Measurements from ENCODE around the gene GRAMD4. TPM values are rescaled to one million over a fixed set of nuclear protein-coding genes. Genes with fewer than 3 reads are reported as not detected.
A peak's percentile ranks its signal among the peaks of the same experiment; 100 is the strongest.

The GRAMD4 gene
- total and polyA plus RNA-seq, 4 experiments from 2014 or later, result 0.73 to 19.6 (median 11.6) TPM

- Mint-ChIP-seq H3K4me1 (peaks cover 18 to 33% (median 26%) of the 10 kb centered on the region in 4 donors), H3K27ac (peak overlapping the region in 1 of 7 donors; percentile 22), H3K4me3 (no peak overlapping the region), H3K36me3 (peaks cover 0 to 5% of the 10 kb centered on the region in 2 donors), H3K9me3 (no peaks in the 10 kb centered on the region), H3K27me3 (no peaks in the 10 kb centered on the region)
- H3K4me1 ChIP-seq (ENCODE audit: insufficient read depth, low read length), result peaks cover 31% of the 10 kb centered on the region
- no peak for DNase-seq
- no peaks in the 10 kb centered on the region for H3K9me3 ChIP-seq (ENCODE audit: control insufficient read depth in 1 of 2, low read length in 2 of 2)
- no peak overlapping the region for H3K27ac ChIP-seq (ENCODE audit: low read depth, low read length)
- intact Hi-C loops (cut with micrococcal nuclease), result no loop called here
- ChIA-PET POLR2A (ENCODE audit: partially characterized antibody) (no interaction called here), CTCF (ENCODE audit: partially characterized antibody) (no interaction called here)
- H3K36me3 ChIP-seq (ENCODE audit: insufficient read depth, low read length), result no peaks in the 10 kb centered on the region
- no peak overlapping the region for H3K4me3 ChIP-seq (ENCODE audit: low read length in 2 of 2)
- H3K27me3 ChIP-seq (ENCODE audit: insufficient read depth, low read length), result no peaks in the 10 kb centered on the region
Observed at GRCh38 chr22:46610356-46610755, 9.8 kb upstream of the GRAMD4 start.

- no peak for DNase-seq
- Mint-ChIP-seq H3K36me3 (peaks cover 0 to 5% of the 10 kb centered on the region in 2 donors), H3K9me3 (no peaks in the 10 kb centered on the region), H3K27ac (no peak overlapping the region), H3K4me1 (peaks cover 18 to 30% (median 26%) of the 10 kb centered on the region in 4 donors), H3K4me3 (no peak overlapping the region), H3K27me3 (no peaks in the 10 kb centered on the region)
- Histone ChIP-seq H3K4me3 (ENCODE audit: low read length in 2 of 2) (no peak overlapping the region), H3K27me3 (ENCODE audit: insufficient read depth, low read length) (no peaks in the 10 kb centered on the region), H3K27ac (ENCODE audit: low read depth, low read length) (no peak overlapping the region), H3K36me3 (ENCODE audit: insufficient read depth, low read length) (no peaks in the 10 kb centered on the region), H3K9me3 (ENCODE audit: control insufficient read depth in 1 of 2, low read length in 2 of 2) (no peaks in the 10 kb centered on the region), H3K4me1 (ENCODE audit: insufficient read depth, low read length) (peaks cover 32% of the 10 kb centered on the region)
- CTCF ChIA-PET (ENCODE audit: partially characterized antibody), result interaction anchor here (3.6 kb wide), 1 partner anchor 47 kb away, joined by 15 read pairs; no protein-coding TSS in a partner anchor
- POLR2A ChIA-PET (ENCODE audit: partially characterized antibody), result no interaction called here
- intact Hi-C loops (cut with micrococcal nuclease), result no loop called here
Observed at GRCh38 chr22:46611189-46611588, 9.0 kb upstream of the GRAMD4 start.

GRCh38 chr22:46612341-46612903, 7.8 kb upstream of the GRAMD4 start:
- Histone ChIP-seq H3K36me3 (ENCODE audit: insufficient read depth, low read length) (no peaks in the 10 kb centered on the region), H3K27ac (ENCODE audit: low read depth, low read length) (peak overlapping the region; percentile 44), H3K4me1 (ENCODE audit: insufficient read depth, low read length) (peaks cover 32% of the 10 kb centered on the region), H3K27me3 (ENCODE audit: insufficient read depth, low read length) (no peaks in the 10 kb centered on the region), H3K9me3 (ENCODE audit: control insufficient read depth in 1 of 2, low read length in 2 of 2) (no peaks in the 10 kb centered on the region), H3K4me3 (ENCODE audit: low read length in 2 of 2) (no peak overlapping the region)
- POLR2A ChIA-PET (ENCODE audit: partially characterized antibody), result interaction anchor here (1.0 to 1.2 kb wide), 2 partner anchors 37 to 139 kb away, joined by 3 read pairs; no protein-coding TSS in a partner anchor
- Mint-ChIP-seq H3K27me3 (no peaks in the 10 kb centered on the region), H3K9me3 (no peaks in the 10 kb centered on the region), H3K36me3 (peaks cover 0 to 5% of the 10 kb centered on the region in 2 donors), H3K4me1 (peaks cover 18 to 30% (median 26%) of the 10 kb centered on the region in 4 donors), H3K27ac (peak overlapping the region in 4 of 7 donors; percentile 32 to 93 (median 74)), H3K4me3 (peak overlapping the region; percentile 86 to 94 (median 90))
- DNase-seq, result no peak
- intact Hi-C loops (cut with micrococcal nuclease), result no loop called here
- CTCF ChIA-PET (ENCODE audit: partially characterized antibody), result interaction anchor here (3.6 kb wide), 1 partner anchor 49 kb away, joined by 15 read pairs; no protein-coding TSS in a partner anchor

GRCh38 chr22:46612904-46613605, 7.1 kb upstream of the GRAMD4 start:
- H3K4me1 Mint-ChIP-seq, result peaks cover 18 to 30% (median 25%) of the 10 kb centered on the region in 4 donors
- ChIA-PET CTCF (ENCODE audit: partially characterized antibody) (interaction anchor here (3.6 kb wide), 1 partner anchor 49 kb away, joined by 15 read pairs; no protein-coding TSS in a partner anchor), POLR2A (ENCODE audit: partially characterized antibody) (interaction anchor here (1.0 to 1.3 kb wide), 4 partner anchors 37 to 139 kb away, joined by 3 to 5 read pairs (median 3); no protein-coding TSS in a partner anchor)
- intact Hi-C loops (cut with micrococcal nuclease), result no loop called here
- Histone ChIP-seq H3K27me3 (ENCODE audit: insufficient read depth, low read length) (no peaks in the 10 kb centered on the region), H3K36me3 (ENCODE audit: insufficient read depth, low read length) (no peaks in the 10 kb centered on the region), H3K4me1 (ENCODE audit: insufficient read depth, low read length) (peaks cover 32% of the 10 kb centered on the region), H3K27ac (ENCODE audit: low read depth, low read length) (peak overlapping the region; percentile 44), H3K9me3 (ENCODE audit: control insufficient read depth in 1 of 2, low read length in 2 of 2) (no peaks in the 10 kb centered on the region), H3K4me3 (ENCODE audit: low read length in 2 of 2) (peak overlapping the region; percentile 30 to 58)
- no peaks in the 10 kb centered on the region for H3K27me3 Mint-ChIP-seq
- H3K9me3 Mint-ChIP-seq, result no peaks in the 10 kb centered on the region
- peaks cover 0 to 5% of the 10 kb centered on the region in 2 donors for H3K36me3 Mint-ChIP-seq
- peak overlapping the region; percentile 32 to 93 (median 87) for H3K27ac Mint-ChIP-seq
- H3K4me3 Mint-ChIP-seq, result peak overlapping the region; percentile 86 to 94 (median 90)
- DNase-seq, result peak in 4 of 5 donors; percentile 30 to 68 (median 38)

GRCh38 chr22:46613606-46614021, 6.6 kb upstream of the GRAMD4 start:
- Histone ChIP-seq H3K9me3 (ENCODE audit: control insufficient read depth in 1 of 2, low read length in 2 of 2) (no peaks in the 10 kb centered on the region), H3K36me3 (ENCODE audit: insufficient read depth, low read length) (no peaks in the 10 kb centered on the region), H3K4me3 (ENCODE audit: low read length in 2 of 2) (peak overlapping the region; percentile 30 to 58), H3K4me1 (ENCODE audit: insufficient read depth, low read length) (peaks cover 32% of the 10 kb centered on the region), H3K27ac (ENCODE audit: low read depth, low read length) (peak overlapping the region; percentile 44), H3K27me3 (ENCODE audit: insufficient read depth, low read length) (no peaks in the 10 kb centered on the region)
- DNase-seq, result no peak
- Mint-ChIP-seq H3K27ac (peak overlapping the region; percentile 88 to 94 (median 93)), H3K27me3 (no peaks in the 10 kb centered on the region), H3K9me3 (no peaks in the 10 kb centered on the region), H3K4me1 (peaks cover 18 to 30% (median 25%) of the 10 kb centered on the region in 4 donors), H3K36me3 (peaks cover 0 to 5% of the 10 kb centered on the region in 2 donors), H3K4me3 (peak overlapping the region; percentile 86 to 94 (median 90))
- ChIA-PET CTCF (ENCODE audit: partially characterized antibody) (interaction anchor here (3.6 kb wide), 1 partner anchor 50 kb away, joined by 15 read pairs; no protein-coding TSS in a partner anchor), POLR2A (ENCODE audit: partially characterized antibody) (interaction anchor here (0.6 to 1.5 kb wide), 11 partner anchors 24 to 177 kb away, joined by 3 to 7 read pairs (median 3); no protein-coding TSS in a partner anchor)
- intact Hi-C loops (cut with micrococcal nuclease), result loop anchor here (1.0 to 2.0 kb wide), 5 partner anchors 9 to 125 kb away; partner anchors contain the start of gene CERK

GRCh38 chr22:46614025-46614931, 5.9 kb upstream of the GRAMD4 start:
- Mint-ChIP-seq H3K9me3 (no peaks in the 10 kb centered on the region), H3K27ac (peak overlapping the region; percentile 88 to 94 (median 93)), H3K27me3 (no peaks in the 10 kb centered on the region), H3K4me3 (peak overlapping the region; percentile 86 to 94 (median 90)), H3K36me3 (peaks cover 0 to 5% of the 10 kb centered on the region in 2 donors), H3K4me1 (peaks cover 18 to 30% (median 25%) of the 10 kb centered on the region in 4 donors)
- intact Hi-C loops (cut with micrococcal nuclease), result loop anchor here (1.0 to 2.0 kb wide), 5 partner anchors 10 to 125 kb away; partner anchors contain the start of gene CERK
- Histone ChIP-seq H3K27me3 (ENCODE audit: insufficient read depth, low read length) (no peaks in the 10 kb centered on the region), H3K27ac (ENCODE audit: low read depth, low read length) (peak overlapping the region; percentile 44), H3K36me3 (ENCODE audit: insufficient read depth, low read length) (no peaks in the 10 kb centered on the region), H3K4me1 (ENCODE audit: insufficient read depth, low read length) (peaks cover 32% of the 10 kb centered on the region), H3K9me3 (ENCODE audit: control insufficient read depth in 1 of 2, low read length in 2 of 2) (no peaks in the 10 kb centered on the region), H3K4me3 (ENCODE audit: low read length in 2 of 2) (peak overlapping the region; percentile 30 to 58)
- ChIA-PET POLR2A (ENCODE audit: partially characterized antibody) (interaction anchor here (0.6 to 1.5 kb wide), 10 partner anchors 25 to 176 kb away, joined by 3 to 7 read pairs (median 3); no protein-coding TSS in a partner anchor), CTCF (ENCODE audit: partially characterized antibody) (interaction anchor here (3.6 kb wide), 1 partner anchor 50 kb away, joined by 15 read pairs; no protein-coding TSS in a partner anchor)
- peak; percentile 88 to 92 (median 90) for DNase-seq

All from CD4-positive, alpha-beta memory T cell (primary cell).